ENCODE results near the gene SDK1.

DNA sequence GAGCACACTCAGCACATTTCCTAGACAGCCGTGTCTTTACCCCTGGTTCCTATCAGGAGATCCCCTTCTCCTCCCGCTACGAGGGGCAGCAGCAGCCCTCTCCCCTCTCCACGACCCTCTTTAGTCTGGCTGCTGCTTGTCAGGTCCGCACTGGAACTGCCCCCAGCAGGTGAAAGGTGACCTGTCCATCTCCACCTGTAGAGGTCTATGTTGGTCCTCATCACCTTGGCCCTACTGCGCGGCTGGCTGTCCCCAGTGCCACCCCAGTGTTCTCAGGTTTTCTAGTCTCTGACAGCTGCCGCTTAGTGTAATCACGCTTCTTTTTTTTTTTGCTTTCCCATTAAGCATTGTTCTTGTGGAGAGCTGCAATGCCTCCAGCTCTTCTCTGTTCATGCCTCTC, 545.7 kb downstream of the SDK1 start:
- TF ChIP-seq, protein P1, sequence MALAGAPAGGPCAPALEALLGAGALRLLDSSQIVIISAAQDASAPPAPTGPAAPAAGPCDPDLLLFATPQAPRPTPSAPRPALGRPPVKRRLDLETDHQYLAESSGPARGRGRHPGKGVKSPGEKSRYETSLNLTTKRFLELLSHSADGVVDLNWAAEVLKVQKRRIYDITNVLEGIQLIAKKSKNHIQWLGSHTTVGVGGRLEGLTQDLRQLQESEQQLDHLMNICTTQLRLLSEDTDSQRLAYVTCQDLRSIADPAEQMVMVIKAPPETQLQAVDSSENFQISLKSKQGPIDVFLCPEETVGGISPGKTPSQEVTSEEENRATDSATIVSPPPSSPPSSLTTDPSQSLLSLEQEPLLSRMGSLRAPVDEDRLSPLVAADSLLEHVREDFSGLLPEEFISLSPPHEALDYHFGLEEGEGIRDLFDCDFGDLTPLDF (CRISPR knock-in tag; IDR thresholded peaks at IDR 0.05), result no peak
- TF ChIP-seq, protein P2, sequence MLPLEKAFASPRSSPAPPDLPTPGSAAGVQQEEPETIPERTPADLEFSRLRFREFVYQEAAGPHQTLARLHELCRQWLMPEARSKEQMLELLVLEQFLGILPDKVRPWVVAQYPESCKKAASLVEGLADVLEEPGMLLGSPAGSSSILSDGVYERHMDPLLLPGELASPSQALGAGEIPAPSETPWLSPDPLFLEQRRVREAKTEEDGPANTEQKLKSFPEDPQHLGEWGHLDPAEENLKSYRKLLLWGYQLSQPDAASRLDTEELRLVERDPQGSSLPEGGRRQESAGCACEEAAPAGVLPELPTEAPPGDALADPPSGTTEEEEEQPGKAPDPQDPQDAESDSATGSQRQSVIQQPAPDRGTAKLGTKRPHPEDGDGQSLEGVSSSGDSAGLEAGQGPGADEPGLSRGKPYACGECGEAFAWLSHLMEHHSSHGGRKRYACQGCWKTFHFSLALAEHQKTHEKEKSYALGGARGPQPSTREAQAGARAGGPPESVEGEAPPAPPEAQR (CRISPR knock-in tag; IDR thresholded peaks at IDR 0.05), result no peak
- TF ChIP-seq, protein P3, sequence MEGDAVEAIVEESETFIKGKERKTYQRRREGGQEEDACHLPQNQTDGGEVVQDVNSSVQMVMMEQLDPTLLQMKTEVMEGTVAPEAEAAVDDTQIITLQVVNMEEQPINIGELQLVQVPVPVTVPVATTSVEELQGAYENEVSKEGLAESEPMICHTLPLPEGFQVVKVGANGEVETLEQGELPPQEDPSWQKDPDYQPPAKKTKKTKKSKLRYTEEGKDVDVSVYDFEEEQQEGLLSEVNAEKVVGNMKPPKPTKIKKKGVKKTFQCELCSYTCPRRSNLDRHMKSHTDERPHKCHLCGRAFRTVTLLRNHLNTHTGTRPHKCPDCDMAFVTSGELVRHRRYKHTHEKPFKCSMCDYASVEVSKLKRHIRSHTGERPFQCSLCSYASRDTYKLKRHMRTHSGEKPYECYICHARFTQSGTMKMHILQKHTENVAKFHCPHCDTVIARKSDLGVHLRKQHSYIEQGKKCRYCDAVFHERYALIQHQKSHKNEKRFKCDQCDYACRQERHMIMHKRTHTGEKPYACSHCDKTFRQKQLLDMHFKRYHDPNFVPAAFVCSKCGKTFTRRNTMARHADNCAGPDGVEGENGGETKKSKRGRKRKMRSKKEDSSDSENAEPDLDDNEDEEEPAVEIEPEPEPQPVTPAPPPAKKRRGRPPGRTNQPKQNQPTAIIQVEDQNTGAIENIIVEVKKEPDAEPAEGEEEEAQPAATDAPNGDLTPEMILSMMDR (IDR thresholded peaks at IDR 0.05), result no peak
- TF ChIP-seq, protein P4, sequence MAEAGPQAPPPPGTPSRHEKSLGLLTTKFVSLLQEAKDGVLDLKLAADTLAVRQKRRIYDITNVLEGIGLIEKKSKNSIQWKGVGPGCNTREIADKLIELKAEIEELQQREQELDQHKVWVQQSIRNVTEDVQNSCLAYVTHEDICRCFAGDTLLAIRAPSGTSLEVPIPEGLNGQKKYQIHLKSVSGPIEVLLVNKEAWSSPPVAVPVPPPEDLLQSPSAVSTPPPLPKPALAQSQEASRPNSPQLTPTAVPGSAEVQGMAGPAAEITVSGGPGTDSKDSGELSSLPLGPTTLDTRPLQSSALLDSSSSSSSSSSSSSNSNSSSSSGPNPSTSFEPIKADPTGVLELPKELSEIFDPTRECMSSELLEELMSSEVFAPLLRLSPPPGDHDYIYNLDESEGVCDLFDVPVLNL (CRISPR knock-in tag; IDR thresholded peaks at IDR 0.05; ENCODE audit: borderline replicate concordance, low read depth), result no peak
- no peak for TF ChIP-seq CREB1 (CRISPR knock-in tag; IDR thresholded peaks at IDR 0.05)
- TF ChIP-seq, protein P5, sequence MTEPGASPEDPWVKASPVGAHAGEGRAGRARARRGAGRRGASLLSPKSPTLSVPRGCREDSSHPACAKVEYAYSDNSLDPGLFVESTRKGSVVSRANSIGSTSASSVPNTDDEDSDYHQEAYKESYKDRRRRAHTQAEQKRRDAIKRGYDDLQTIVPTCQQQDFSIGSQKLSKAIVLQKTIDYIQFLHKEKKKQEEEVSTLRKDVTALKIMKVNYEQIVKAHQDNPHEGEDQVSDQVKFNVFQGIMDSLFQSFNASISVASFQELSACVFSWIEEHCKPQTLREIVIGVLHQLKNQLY (CRISPR knock-in tag; IDR thresholded peaks at IDR 0.05), result no peak
- TF ChIP-seq, protein P6, sequence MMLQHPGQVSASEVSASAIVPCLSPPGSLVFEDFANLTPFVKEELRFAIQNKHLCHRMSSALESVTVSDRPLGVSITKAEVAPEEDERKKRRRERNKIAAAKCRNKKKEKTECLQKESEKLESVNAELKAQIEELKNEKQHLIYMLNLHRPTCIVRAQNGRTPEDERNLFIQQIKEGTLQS (CRISPR knock-in tag; conservative IDR thresholded peaks at IDR 0.05), result no peak

All from WTC11 (cell line).